MM.1S (cell line): ENCODE data around the gene UBE2G2.

ENCODE experiments used
- DNase-seq: peaks from one replicate; pipeline ENCODE4 v3.0.0-alpha.2; 2015
- H2AFZ ChIP-seq: fragments of 300-600 bp; sonication (generic); 2 replicates; pipeline ENCODE4 v1.6.0; 2016; ENCODE audit warnings: antibody characterized with exemption, low read length
- H3F3A ChIP-seq: fragments of 300-600 bp; sonication (generic); 2 replicates; pipeline ENCODE4 v1.6.1; 2016; ENCODE audit warnings: mild to moderate bottlenecking, antibody characterized with exemption, low read length, moderate library complexity, mixed read lengths; ENCODE audit not compliant: insufficient read depth
- H3K27ac ChIP-seq: fragments of 300-600 bp; sonication (generic); 2 replicates; pipeline ENCODE4 v1.5.1; 2016; ENCODE audit warnings: mild to moderate bottlenecking, low read length
- H3K27me3 ChIP-seq: fragments of 300-600 bp; sonication (generic); replicated peaks from 2 replicates; pipeline ENCODE4 v1.6.0; 2016; ENCODE audit warnings: low read length; ENCODE audit not compliant: insufficient read depth
- H3K36me3 ChIP-seq: fragments of 300-600 bp; sonication (generic); replicated peaks from 2 replicates; pipeline ENCODE4 v1.6.1; 2016; ENCODE audit warnings: mild to moderate bottlenecking, low read length, mixed read lengths; ENCODE audit not compliant: insufficient read depth
- H3K4me1 ChIP-seq: fragments of 300-600 bp; sonication (generic); 2 replicates; pipeline ENCODE4 v1.6.1; 2016; ENCODE audit warnings: low read length, mixed read lengths
- H3K4me2 ChIP-seq: fragments of 300-600 bp; sonication (generic); 2 replicates; pipeline ENCODE4 v1.6.0; 2016; ENCODE audit warnings: low read depth, low read length
- H3K4me3 ChIP-seq: fragments of 300-600 bp; sonication (generic); 2 replicates; pipeline ENCODE4 v1.5.1; 2016; ENCODE audit warnings: low read length, mixed read lengths
- H3K79me2 ChIP-seq: fragments of 300-600 bp; sonication (generic); 2 replicates; pipeline ENCODE4 v1.6.1; 2016; ENCODE audit warnings: mixed run types, low read length, mixed read lengths
- H3K9ac ChIP-seq: fragments of 300-600 bp; sonication (generic); 2 replicates; pipeline ENCODE4 v1.6.1; 2016; ENCODE audit warnings: low read length, mixed read lengths
- H3K9me2 ChIP-seq: fragments of 300-600 bp; sonication (generic); replicated peaks from 2 replicates; pipeline ENCODE4 v1.6.1; 2016; ENCODE audit warnings: mild to moderate bottlenecking, low read length, mixed read lengths; ENCODE audit not compliant: insufficient read depth
- H3K9me3 ChIP-seq: fragments of 300-600 bp; sonication (generic); replicated peaks from 2 replicates; pipeline ENCODE4 v1.6.1; 2016; ENCODE audit warnings: mild to moderate bottlenecking, low read length, mixed read lengths; ENCODE audit not compliant: insufficient read depth
- H4K20me1 ChIP-seq: fragments of 300-600 bp; sonication (generic); 2 replicates; pipeline ENCODE4 v1.6.1; 2016; ENCODE audit warnings: mild to moderate bottlenecking, low read length, moderate library complexity, mixed read lengths; ENCODE audit not compliant: insufficient read depth
- CTCF ChIP-seq: fragments of 300-600 bp; sonication (generic); IDR thresholded peaks from 2 replicates; pipeline ENCODE4 v1.5.1; 2016; ENCODE audit warnings: antibody characterized with exemption, low read length, mixed read lengths
- EZH2 ChIP-seq: fragments of 300-600 bp; sonication (generic); optimal IDR thresholded peaks from 2 replicates; pipeline ENCODE3; 2017; ENCODE audit warnings: low read depth, mild to moderate bottlenecking, antibody characterized with exemption, low read length, mixed read lengths
- EZH2phosphoT487 ChIP-seq: fragments of 300-600 bp; sonication (generic); IDR thresholded peaks from 2 replicates; pipeline ENCODE4 v1.6.1; 2018; ENCODE audit warnings: antibody characterized with exemption, low read length

UBE2G2 gene

GRCh38 chr21:44730951-44731579 is 70.6 kb downstream of the UBE2G2 start:
- Histone ChIP-seq H3K9ac (no peak overlapping the region), H3K4me3 (no peak overlapping the region), H3K4me1 (no peaks in the 10 kb centered on the region), H2AFZ (no peak overlapping the region), H3K4me2 (no peak overlapping the region), H3K27ac (no peak overlapping the region), H3F3A (no peaks in the 10 kb centered on the region), H4K20me1 (no peaks in the 10 kb centered on the region), H3K9me3 (no peaks in the 10 kb centered on the region), H3K27me3 (peaks cover 98% of the 10 kb centered on the region), H3K79me2 (no peaks in the 10 kb centered on the region), H3K36me3 (no peaks in the 10 kb centered on the region), H3K9me2 (no peaks in the 10 kb centered on the region)
- TF ChIP-seq EZH2phosphoT487 = no peak
- TF ChIP-seq CTCF = no peak
- TF ChIP-seq EZH2 = no peak
- DNase-seq = no peak

- H3K27me3 ChIP-seq = peaks cover 98% of the 10 kb centered on the region
Measured at GRCh38 chr21:44730028-44730395, 71.6 kb downstream of the UBE2G2 start.

GRCh38 chr21:44729336-44730027 is 72.1 kb downstream of the UBE2G2 start:
- DNase-seq = no peak
- H3K36me3 ChIP-seq = no peaks in the 10 kb centered on the region
- no peaks in the 10 kb centered on the region for H3K79me2 ChIP-seq
- no peak overlapping the region for H3K4me3 ChIP-seq
- TF ChIP-seq CTCF (no peak), EZH2 (no peak), EZH2phosphoT487 (no peak)
- H3K4me1 ChIP-seq = no peaks in the 10 kb centered on the region
- H3K9me2 ChIP-seq = no peaks in the 10 kb centered on the region
- H3F3A ChIP-seq = no peaks in the 10 kb centered on the region
- no peak overlapping the region for H3K27ac ChIP-seq
- no peak overlapping the region for H2AFZ ChIP-seq
- H3K4me2 ChIP-seq = no peak overlapping the region
- no peaks in the 10 kb centered on the region for H3K9me3 ChIP-seq
- peaks cover 99% of the 10 kb centered on the region for H3K27me3 ChIP-seq
- no peak overlapping the region for H3K9ac ChIP-seq
- no peaks in the 10 kb centered on the region for H4K20me1 ChIP-seq

More at GRCh38 chr21:44730028-44730395, 71.6 kb downstream of the UBE2G2 start:
- H3K79me2 ChIP-seq = no peaks in the 10 kb centered on the region
- H3K9me3 ChIP-seq = no peaks in the 10 kb centered on the region
- no peaks in the 10 kb centered on the region for H3F3A ChIP-seq
- no peak overlapping the region for H3K4me2 ChIP-seq
- H3K4me1 ChIP-seq = no peaks in the 10 kb centered on the region
- no peak overlapping the region for H3K27ac ChIP-seq
- no peaks in the 10 kb centered on the region for H4K20me1 ChIP-seq
- DNase-seq = no peak
- no peak overlapping the region for H2AFZ ChIP-seq
- no peak overlapping the region for H3K9ac ChIP-seq
- no peaks in the 10 kb centered on the region for H3K9me2 ChIP-seq
- no peak overlapping the region for H3K4me3 ChIP-seq
- H3K36me3 ChIP-seq = no peaks in the 10 kb centered on the region
- TF ChIP-seq EZH2 = no peak
- TF ChIP-seq EZH2phosphoT487 = no peak
- no peak for TF ChIP-seq CTCF
